ENCODE results near the gene PKNOX1.
"Not testable (repeated sequence)": the region's sequence is repeated elsewhere in the genome, so short reads cannot be mapped to it uniquely, and the experiment has no call there.

The PKNOX1 gene

GRCh38 chr21:42988236-42988965 lies 14.0 kb downstream of the PKNOX1 start:
- DNase-seq: no peak

GRCh38 chr21:42989370-42989769 lies 15.0 kb downstream of the PKNOX1 start:
- not testable (repeated sequence) for DNase-seq

GRCh38 chr21:42989816-42990650 lies 15.7 kb downstream of the PKNOX1 start:
- no peak for DNase-seq

- no peak for DNase-seq
Measured at GRCh38 chr21:42991992-42992740, 17.8 kb downstream of the PKNOX1 start.

GRCh38 chr21:42993051-42993712 lies 18.8 kb downstream of the PKNOX1 start:
- no peak for DNase-seq

- no peak for DNase-seq
Measured at GRCh38 chr21:42997053-42997452, 22.7 kb downstream of the PKNOX1 start.

GRCh38 chr21:42997983-42998382 lies 23.6 kb downstream of the PKNOX1 start:
- not testable (repeated sequence) for DNase-seq

GRCh38 chr21:42999152-42999551 lies 24.8 kb downstream of the PKNOX1 start:
- not testable (repeated sequence) for DNase-seq

- not testable (repeated sequence) for DNase-seq
Measured at GRCh38 chr21:43000041-43000440, 25.7 kb downstream of the PKNOX1 start.

- no peak for DNase-seq
Measured at GRCh38 chr21:43001316-43001715, 27.0 kb downstream of the PKNOX1 start.

- DNase-seq: no peak
Measured at GRCh38 chr21:43004926-43005325, 30.6 kb downstream of the PKNOX1 start.

- no peak for DNase-seq
Measured at GRCh38 chr21:43005635-43006034, 31.3 kb downstream of the PKNOX1 start.

GRCh38 chr21:43006051-43006873 lies 31.9 kb downstream of the PKNOX1 start:
- not testable (repeated sequence) for DNase-seq

GRCh38 chr21:43006874-43007208 lies 32.5 kb downstream of the PKNOX1 start:
- no peak for DNase-seq

- no peak for DNase-seq
Measured at GRCh38 chr21:43012596-43012995, 38.2 kb downstream of the PKNOX1 start.

- DNase-seq: no peak
Measured at GRCh38 chr21:43015906-43016540, 41.7 kb downstream of the PKNOX1 start.

- no peak for DNase-seq
Measured at GRCh38 chr21:43016728-43017127, 42.4 kb downstream of the PKNOX1 start.

- DNase-seq: no peak
Measured at GRCh38 chr21:43018519-43018918, 44.2 kb downstream of the PKNOX1 start.

- DNase-seq: no peak
Measured at GRCh38 chr21:43020177-43020576, 45.8 kb downstream of the PKNOX1 start.

GRCh38 chr21:43020771-43021170 lies 46.4 kb downstream of the PKNOX1 start:
- DNase-seq: no peak

- no peak for DNase-seq
Measured at GRCh38 chr21:43021191-43021590, 46.8 kb downstream of the PKNOX1 start.

Measured in CD4-positive, alpha-beta T cell treated with Interleukin-17A for 4 hours (primary cell).